SK-N-SH (cell line): Measurements from ENCODE around the gene PPP1R1A. TPM values are rescaled to one million over a fixed set of nuclear protein-coding genes. Genes with fewer than 3 reads are reported as not detected.

Experiments
- CTCF ChIA-PET: fragments of 300-600, 350-600 bp; formaldehyde crosslinking; extraction: SDS; loops from one replicate; lab custom pipeline; 2021; lab: Yijun Ruan, JAX
- POLR2A ChIA-PET: fragments of 350-600 bp; sonication (Branson Sonifier 250); formaldehyde crosslinking; extraction: SDS; loops from one replicate; lab custom pipeline; 2020; ENCODE audit warnings: antibody characterized with exemption, inconsistent platforms; lab: Yijun Ruan, JAX
- DNase-seq: peaks from one replicate; pipeline ENCODE4 v3.0.0; 2012
- H2AFZ ChIP-seq: fragments of 200-600 bp; sonication (generic); 2 replicates; pipeline ENCODE4 v1.8.1; 2016; ENCODE audit warnings: antibody characterized with exemption, mild to moderate bottlenecking, low read depth
- H3F3A ChIP-seq: fragments of 200-600 bp; sonication (generic); replicated peaks from 2 replicates; pipeline ENCODE3; 2016; ENCODE audit warnings: antibody characterized with exemption, mild to moderate bottlenecking; ENCODE audit not compliant: insufficient read depth
- H3K27ac ChIP-seq, 2 experiments: fragments of 200-500 bp in 1 of 2; fragments of 200-600 bp in 1 of 2; sonication (Bioruptor generic) in 1 of 2; sonication (generic), shearing (Covaris generic) in 1 of 2; 2 replicates each; pipeline versions ENCODE4 v1.5.1 to v1.6.1; 2014 to 2016; ENCODE audit warnings: low read depth in 2 of 2, inconsistent platforms in 1 of 2, low read length in 1 of 2, mild to moderate bottlenecking in 1 of 2, mixed read lengths in 1 of 2
- H3K27me3 ChIP-seq: fragments of 200-600 bp; sonication (generic), shearing (Covaris generic); 2 replicates; pipeline ENCODE4 v1.6.1; 2016; ENCODE audit warnings: mixed run types; ENCODE audit not compliant: insufficient read depth
- H3K36me3 ChIP-seq, 2 experiments: fragments of 200-500 bp in 1 of 2; fragments of 200-600 bp in 1 of 2; sonication (Bioruptor generic) in 1 of 2; sonication (generic) in 1 of 2; replicated peaks in 1 of 2; 2 replicates each; pipeline versions ENCODE3 to v1.5.1; 2014 to 2016; ENCODE audit warnings: low read length in 1 of 2, mild to moderate bottlenecking in 1 of 2; ENCODE audit not compliant: insufficient read depth in 2 of 2, control insufficient read depth in 1 of 2
- H3K4me1 ChIP-seq, 2 experiments: fragments of 200-500 bp in 1 of 2; fragments of 200-600 bp in 1 of 2; sonication (Bioruptor generic) in 1 of 2; sonication (generic), shearing (Covaris generic) in 1 of 2; 2 replicates each; pipeline versions ENCODE4 v1.5.1 to v1.6.1; 2014 to 2016; ENCODE audit warnings: low read depth in 1 of 2, low read length in 1 of 2, mixed run types in 1 of 2; ENCODE audit not compliant: insufficient read depth in 2 of 2, control insufficient read depth in 1 of 2
- H3K4me2 ChIP-seq: fragments of 200-600 bp; sonication (generic), shearing (Covaris generic); 2 replicates; pipeline ENCODE4 v1.6.1; 2017; ENCODE audit warnings: mixed run types
- H3K4me3 ChIP-seq, 2 experiments: fragments of 200-500 bp in 1 of 2; fragments of 200-600 bp in 1 of 2; sonication (Bioruptor generic) in 1 of 2; sonication (generic), shearing (Covaris generic) in 1 of 2; 2 replicates each; pipeline versions ENCODE4 v1.5.1 to v1.8.1; 2014 to 2016; ENCODE audit warnings: low read depth in 2 of 2, inconsistent platforms in 1 of 2, low read length in 1 of 2, mild to moderate bottlenecking in 1 of 2, mixed read lengths in 1 of 2, moderate library complexity in 1 of 2
- H3K79me2 ChIP-seq: fragments of 200-600 bp; sonication (generic); 2 replicates; pipeline ENCODE4 v1.8.1; 2017; ENCODE audit warnings: mild to moderate bottlenecking; ENCODE audit not compliant: insufficient read depth
- H3K9ac ChIP-seq: fragments of 200-600 bp; sonication (generic); 2 replicates; pipeline ENCODE4 v1.6.1; 2017; ENCODE audit warnings: mixed run types
- H3K9me2 ChIP-seq: fragments of 200-600 bp; sonication (generic); 2 replicates; pipeline ENCODE4 v1.6.1; 2017; ENCODE audit warnings: mixed run types
- H3K9me3 ChIP-seq: fragments of 200-600 bp; sonication (generic); 2 replicates; pipeline ENCODE4 v1.6.1; 2017; ENCODE audit warnings: mixed run types, mild to moderate bottlenecking, moderate library complexity
- H4K20me1 ChIP-seq: fragments of 200-600 bp; sonication (generic); 2 replicates; pipeline ENCODE4 v1.6.1; 2017; ENCODE audit warnings: mild to moderate bottlenecking, mixed run types; ENCODE audit not compliant: insufficient read depth
- EP300 ChIP-seq, 2 experiments: IDR thresholded peaks; 2 replicates each; pipeline versions ENCODE4 v1.4.0 to v1.6.1; 2012; ENCODE audit warnings: borderline replicate concordance in 1 of 2, low read depth in 1 of 2, low read length in 1 of 2
- EZH2phosphoT487 ChIP-seq: fragments of 200-600 bp; sonication (generic); IDR thresholded peaks from 2 replicates; pipeline ENCODE4 v1.6.1; 2017; ENCODE audit warnings: low read depth, mixed run types, mild to moderate bottlenecking, antibody characterized with exemption, moderate library complexity, borderline replicate concordance
- FOXM1 ChIP-seq: IDR thresholded peaks from 2 replicates; pipeline ENCODE4 v1.4.0; 2012; ENCODE audit warnings: low read depth, mild to moderate bottlenecking
- JUND ChIP-seq: IDR thresholded peaks from 2 replicates; pipeline ENCODE4 v1.4.0; 2012
- MEF2A ChIP-seq: IDR thresholded peaks from 2 replicates; pipeline ENCODE4 v1.4.0; 2012; ENCODE audit warnings: low read depth, borderline replicate concordance
- RAD21 ChIP-seq: IDR thresholded peaks from 2 replicates; pipeline ENCODE4 v1.6.1; 2012; ENCODE audit warnings: mild to moderate bottlenecking, low read length
- RFX5 ChIP-seq: IDR thresholded peaks from 2 replicates; pipeline ENCODE4 v1.6.1; 2012; ENCODE audit warnings: mild to moderate bottlenecking, improper control_type of control experiment, low read length
- SIN3A ChIP-seq: IDR thresholded peaks from 2 replicates; pipeline ENCODE4 v1.6.1; 2012; ENCODE audit warnings: low read depth, mild to moderate bottlenecking, low read length, moderate library complexity, borderline replicate concordance
- SMC3 ChIP-seq: IDR thresholded peaks from 2 replicates; pipeline ENCODE4 v1.6.1; 2012; ENCODE audit warnings: low read depth, low read length, improper control_type of control experiment
- TCF12 ChIP-seq: IDR thresholded peaks from 2 replicates; pipeline ENCODE4 v1.4.0; 2012
- YY1 ChIP-seq: IDR thresholded peaks from 2 replicates; pipeline ENCODE4 v1.4.0; 2012; ENCODE audit warnings: low read depth, mild to moderate bottlenecking
- WGBS: methylation state at CpG from one replicate; pipeline ENCODE4 v1.1.6; 2017; ENCODE audit warnings: low lambda C conversion rate; 5-methylcytosine and 5-hydroxymethylcytosine counted together
- polyA plus RNA-seq, 3 experiments: library from polyadenylated mRNA; depleted of rRNA; stranded (reverse); fragments of >200 nt; gene quantifications; 2 replicates each; pipeline ENCODE4 v1.2.3, GENCODE V29; 2012
- TF ChIP-seq, protein P1 (sequence below): IDR thresholded peaks from 2 replicates; pipeline ENCODE4 v1.4.0; 2012; ENCODE audit warnings: low read depth, borderline replicate concordance
- TF ChIP-seq, protein P2 (sequence below): fragments of 200-600 bp; sonication (generic); IDR thresholded peaks from 2 replicates; pipeline ENCODE4 v1.6.1; 2017; ENCODE audit warnings: antibody characterized with exemption, mild to moderate bottlenecking, moderate library complexity
- TF ChIP-seq, protein P3 (sequence below): IDR thresholded peaks from 2 replicates; pipeline ENCODE4 v1.4.0; 2012; ENCODE audit warnings: low read depth, borderline replicate concordance

The PPP1R1A gene
- polyA plus RNA-seq, 1 of the 3 experiments (the other 2 are of a cell fraction) = not detected

- H3K9me3 ChIP-seq = no peaks in the 10 kb centered on the region
- no peaks in the 10 kb centered on the region for H3K36me3 ChIP-seq
- peaks cover 66% of the 10 kb centered on the region for H3K27me3 ChIP-seq
- H2AFZ ChIP-seq = no peak overlapping the region
- H3K4me2 ChIP-seq = no peak overlapping the region
- POLR2A ChIA-PET = no interaction called here
- no peak overlapping the region for H3K27ac ChIP-seq
- no peak overlapping the region for H3K9ac ChIP-seq
- WGBS = 3% methylated on average over 2 of the region's 2 CpGs
- no peaks in the 10 kb centered on the region for H3F3A ChIP-seq
- no peaks in the 10 kb centered on the region for H4K20me1 ChIP-seq
- no peaks in the 10 kb centered on the region for H3K4me1 ChIP-seq
- TF ChIP-seq YY1 = no peak
- TF ChIP-seq RAD21 = no peak
- TF ChIP-seq SMC3 = no peak
- no peak for TF ChIP-seq EZH2phosphoT487
- no peak for TF ChIP-seq FOXM1
- no peak for TF ChIP-seq MEF2A
- no peak for TF ChIP-seq JUND
- TF ChIP-seq TCF12 = no peak
- no peaks in the 10 kb centered on the region for H3K79me2 ChIP-seq
- no peaks in the 10 kb centered on the region for H3K9me2 ChIP-seq
- no peak for DNase-seq
- no peak overlapping the region for H3K4me3 ChIP-seq
- CTCF ChIA-PET = no interaction called here
Observed at GRCh38 chr12:54543526-54543925, 44.9 kb downstream of the PPP1R1A start.

DNA sequence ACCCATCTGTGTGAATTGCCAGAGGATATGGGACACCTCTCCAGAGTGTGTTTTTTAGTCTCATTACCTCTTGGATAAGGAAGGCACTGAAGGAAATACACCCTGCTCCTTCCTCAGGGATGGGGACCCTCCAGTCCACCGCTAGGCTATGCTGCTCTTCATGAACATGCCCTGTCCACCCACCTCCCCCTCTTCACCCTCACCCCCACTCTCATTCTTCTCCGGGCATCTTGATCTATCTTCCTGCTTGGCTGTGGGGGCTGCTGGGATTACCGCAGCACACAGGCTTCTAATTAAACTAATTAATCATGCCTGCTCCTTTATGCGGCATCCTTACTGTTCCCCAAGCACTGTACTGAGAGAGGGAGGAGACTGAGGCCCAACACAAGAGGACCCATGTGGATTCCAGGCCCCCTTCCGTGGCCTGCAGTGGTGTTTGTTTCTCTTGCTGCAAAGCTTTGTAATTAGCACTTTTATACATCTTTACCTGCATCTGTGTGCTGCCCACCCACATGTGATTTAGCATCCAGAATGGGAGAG lies 46.6 kb downstream of the PPP1R1A start:
- DNase-seq = no peak
- Histone ChIP-seq H3F3A (no peaks in the 10 kb centered on the region), H3K9ac (no peak overlapping the region), H3K4me3 (no peak overlapping the region), H3K4me1 (no peaks in the 10 kb centered on the region), H3K36me3 (no peaks in the 10 kb centered on the region), H2AFZ (no peak overlapping the region), H3K27me3 (peaks cover 54% of the 10 kb centered on the region), H3K9me3 (no peaks in the 10 kb centered on the region), H3K9me2 (no peaks in the 10 kb centered on the region), H3K4me2 (no peak overlapping the region), H4K20me1 (no peaks in the 10 kb centered on the region), H3K27ac (no peak overlapping the region), H3K79me2 (no peaks in the 10 kb centered on the region)
- TF ChIP-seq, protein P1, sequence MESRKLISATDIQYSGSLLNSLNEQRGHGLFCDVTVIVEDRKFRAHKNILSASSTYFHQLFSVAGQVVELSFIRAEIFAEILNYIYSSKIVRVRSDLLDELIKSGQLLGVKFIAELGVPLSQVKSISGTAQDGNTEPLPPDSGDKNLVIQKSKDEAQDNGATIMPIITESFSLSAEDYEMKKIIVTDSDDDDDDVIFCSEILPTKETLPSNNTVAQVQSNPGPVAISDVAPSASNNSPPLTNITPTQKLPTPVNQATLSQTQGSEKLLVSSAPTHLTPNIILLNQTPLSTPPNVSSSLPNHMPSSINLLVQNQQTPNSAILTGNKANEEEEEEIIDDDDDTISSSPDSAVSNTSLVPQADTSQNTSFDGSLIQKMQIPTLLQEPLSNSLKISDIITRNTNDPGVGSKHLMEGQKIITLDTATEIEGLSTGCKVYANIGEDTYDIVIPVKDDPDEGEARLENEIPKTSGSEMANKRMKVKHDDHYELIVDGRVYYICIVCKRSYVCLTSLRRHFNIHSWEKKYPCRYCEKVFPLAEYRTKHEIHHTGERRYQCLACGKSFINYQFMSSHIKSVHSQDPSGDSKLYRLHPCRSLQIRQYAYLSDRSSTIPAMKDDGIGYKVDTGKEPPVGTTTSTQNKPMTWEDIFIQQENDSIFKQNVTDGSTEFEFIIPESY = no peak
- TF ChIP-seq SIN3A (no peak), EP300 (IDR thresholded peaks at IDR 0.05; ENCODE audit: borderline replicate concordance in 1 of 2, low read depth in 1 of 2, low read length in 1 of 2) (no peak), JUND (no peak), RFX5 (no peak)
- TF ChIP-seq, protein P2, sequence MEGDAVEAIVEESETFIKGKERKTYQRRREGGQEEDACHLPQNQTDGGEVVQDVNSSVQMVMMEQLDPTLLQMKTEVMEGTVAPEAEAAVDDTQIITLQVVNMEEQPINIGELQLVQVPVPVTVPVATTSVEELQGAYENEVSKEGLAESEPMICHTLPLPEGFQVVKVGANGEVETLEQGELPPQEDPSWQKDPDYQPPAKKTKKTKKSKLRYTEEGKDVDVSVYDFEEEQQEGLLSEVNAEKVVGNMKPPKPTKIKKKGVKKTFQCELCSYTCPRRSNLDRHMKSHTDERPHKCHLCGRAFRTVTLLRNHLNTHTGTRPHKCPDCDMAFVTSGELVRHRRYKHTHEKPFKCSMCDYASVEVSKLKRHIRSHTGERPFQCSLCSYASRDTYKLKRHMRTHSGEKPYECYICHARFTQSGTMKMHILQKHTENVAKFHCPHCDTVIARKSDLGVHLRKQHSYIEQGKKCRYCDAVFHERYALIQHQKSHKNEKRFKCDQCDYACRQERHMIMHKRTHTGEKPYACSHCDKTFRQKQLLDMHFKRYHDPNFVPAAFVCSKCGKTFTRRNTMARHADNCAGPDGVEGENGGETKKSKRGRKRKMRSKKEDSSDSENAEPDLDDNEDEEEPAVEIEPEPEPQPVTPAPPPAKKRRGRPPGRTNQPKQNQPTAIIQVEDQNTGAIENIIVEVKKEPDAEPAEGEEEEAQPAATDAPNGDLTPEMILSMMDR = no peak
- TF ChIP-seq, protein P3, sequence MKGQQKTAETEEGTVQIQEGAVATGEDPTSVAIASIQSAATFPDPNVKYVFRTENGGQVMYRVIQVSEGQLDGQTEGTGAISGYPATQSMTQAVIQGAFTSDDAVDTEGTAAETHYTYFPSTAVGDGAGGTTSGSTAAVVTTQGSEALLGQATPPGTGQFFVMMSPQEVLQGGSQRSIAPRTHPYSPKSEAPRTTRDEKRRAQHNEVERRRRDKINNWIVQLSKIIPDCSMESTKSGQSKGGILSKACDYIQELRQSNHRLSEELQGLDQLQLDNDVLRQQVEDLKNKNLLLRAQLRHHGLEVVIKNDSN = no peak
- ChIA-PET CTCF (no interaction called here), POLR2A (no interaction called here)
- WGBS = 5% methylated on average over 5 of the region's 5 CpGs
